Loucy (cell line): ENCODE results near the gene C10orf143.

Experiments
- H2AFZ ChIP-seq: fragments of 200-600 bp; sonication (generic); 2 replicates; pipeline ENCODE4 v1.6.0; 2016; ENCODE audit warnings: antibody characterized with exemption, mild to moderate bottlenecking, low read length, moderate library complexity
- H3F3A ChIP-seq: fragments of 200-600 bp; 2 replicates; pipeline ENCODE4 v1.6.0; 2016; ENCODE audit warnings: antibody characterized with exemption, low read depth, mild to moderate bottlenecking
- H3K27me3 ChIP-seq: fragments of 200-600 bp; sonication (generic); 2 replicates; pipeline ENCODE4 v1.6.1; 2014; ENCODE audit warnings: low read length, mild to moderate bottlenecking; ENCODE audit not compliant: insufficient read depth, poor library complexity, severe bottlenecking
- H3K36me3 ChIP-seq: fragments of 200-600 bp; sonication (generic); 2 replicates; pipeline ENCODE4 v1.6.1; 2016; ENCODE audit warnings: low read length; ENCODE audit not compliant: insufficient read depth
- H3K4me1 ChIP-seq: fragments of 200-600 bp; sonication (generic); 2 replicates; pipeline ENCODE4 v1.5.1; 2014; ENCODE audit warnings: low read length, mild to moderate bottlenecking; ENCODE audit not compliant: insufficient read depth, poor library complexity, severe bottlenecking
- H3K4me2 ChIP-seq: fragments of 200-600 bp; sonication (generic); 2 replicates; pipeline ENCODE4 v1.6.0; 2014; ENCODE audit warnings: antibody characterized with exemption, low read length, low read depth, mild to moderate bottlenecking; ENCODE audit not compliant: poor library complexity, severe bottlenecking
- H3K4me3 ChIP-seq: fragments of 200-600 bp; sonication (generic); 2 replicates; pipeline ENCODE4 v1.5.1; 2014; ENCODE audit warnings: low read length, mild to moderate bottlenecking, mixed read lengths; ENCODE audit not compliant: poor library complexity, severe bottlenecking
- H3K79me2 ChIP-seq: fragments of 200-600 bp; sonication (generic); 2 replicates; pipeline ENCODE4 v1.6.1; 2014; ENCODE audit warnings: low read length; ENCODE audit not compliant: insufficient read depth
- H3K9ac ChIP-seq: fragments of 200-600 bp; sonication (generic); 2 replicates; pipeline ENCODE4 v1.6.0; 2014; ENCODE audit warnings: mild to moderate bottlenecking, low read depth, low read length, moderate library complexity; ENCODE audit not compliant: poor library complexity, severe bottlenecking
- H3K9me2 ChIP-seq: fragments of 200-600 bp; sonication (generic); replicated peaks from 2 replicates; pipeline ENCODE4 v1.6.1; 2016; ENCODE audit warnings: low read depth, low read length, mixed read lengths
- H3K9me3 ChIP-seq: fragments of 200-600 bp; sonication (generic); 2 replicates; pipeline ENCODE4 v1.6.1; 2014; ENCODE audit warnings: mild to moderate bottlenecking, antibody characterized with exemption, low read length, low read depth; ENCODE audit not compliant: insufficient read depth
- H4K20me1 ChIP-seq: fragments of 200-600 bp; sonication (generic); 2 replicates; pipeline ENCODE4 v1.6.0; 2014; ENCODE audit warnings: antibody characterized with exemption, low read length, mild to moderate bottlenecking; ENCODE audit not compliant: insufficient read depth, poor library complexity, severe bottlenecking
- CTCF ChIP-seq: fragments of 200-600 bp; sonication (generic); conservative IDR thresholded peaks from 2 replicates; pipeline ENCODE4 v1.5.1; 2014; ENCODE audit warnings: mild to moderate bottlenecking, antibody characterized with exemption, low read length
- EZH2phosphoT487 ChIP-seq: fragments of 200-600 bp; IDR thresholded peaks from 2 replicates; pipeline ENCODE4 v1.6.1; 2018; ENCODE audit warnings: antibody characterized with exemption, mild to moderate bottlenecking, moderate library complexity, borderline replicate concordance

Gene C10orf143

GRCh38 chr10:130111852-130112180, 1.2 kb upstream of the C10orf143 start:
- peak overlapping the region; percentile 96 for H3K4me2 ChIP-seq
- no peaks in the 10 kb centered on the region for H4K20me1 ChIP-seq
- H3K9me3 ChIP-seq: no peaks in the 10 kb centered on the region; the same call in 1 of the 2 replicates
- no peaks in the 10 kb centered on the region for H3K27me3 ChIP-seq
- H3K4me3 ChIP-seq: peak overlapping the region; percentile 92
- peak overlapping the region; percentile 83 for H3K9ac ChIP-seq
- H2AFZ ChIP-seq: peak overlapping the region; percentile 74
- H3K36me3 ChIP-seq: no peaks in the 10 kb centered on the region
- H3K9me2 ChIP-seq: no peaks in the 10 kb centered on the region
- H3K4me1 ChIP-seq: peaks cover 20% of the 10 kb centered on the region
- no peaks in the 10 kb centered on the region for H3F3A ChIP-seq
- TF ChIP-seq CTCF (no peak), EZH2phosphoT487 (no peak)
- H3K79me2 ChIP-seq: peaks cover 6% of the 10 kb centered on the region; the same call in 1 of the 2 replicates

GRCh38 chr10:130111113-130111851, 652 bp upstream of the C10orf143 start:
- Histone ChIP-seq H3K9me3 (no peaks in the 10 kb centered on the region; the same call in 1 of the 2 replicates), H3K4me3 (peak overlapping the region; percentile 92), H3K79me2 (peaks cover 6% of the 10 kb centered on the region; the same call in 1 of the 2 replicates), H3K9me2 (no peaks in the 10 kb centered on the region), H2AFZ (peak overlapping the region; percentile 93), H3K27me3 (no peaks in the 10 kb centered on the region), H3K4me2 (peak overlapping the region; percentile 96), H3F3A (no peaks in the 10 kb centered on the region), H3K9ac (peak overlapping the region; percentile 83), H3K36me3 (no peaks in the 10 kb centered on the region), H4K20me1 (no peaks in the 10 kb centered on the region), H3K4me1 (peaks cover 20% of the 10 kb centered on the region)
- no peak for TF ChIP-seq CTCF
- TF ChIP-seq EZH2phosphoT487: no peak

- Histone ChIP-seq H4K20me1 (no peaks in the 10 kb centered on the region), H3K4me2 (peak overlapping the region; percentile 96), H2AFZ (peak overlapping the region; percentile 93), H3K36me3 (no peaks in the 10 kb centered on the region), H3K4me1 (peaks cover 20% of the 10 kb centered on the region), H3F3A (no peaks in the 10 kb centered on the region), H3K79me2 (peaks cover 6% of the 10 kb centered on the region; the same call in 1 of the 2 replicates), H3K27me3 (no peaks in the 10 kb centered on the region), H3K9ac (peak overlapping the region; percentile 83), H3K4me3 (peak overlapping the region; percentile 92), H3K9me3 (no peaks in the 10 kb centered on the region; the same call in 1 of the 2 replicates), H3K9me2 (no peaks in the 10 kb centered on the region)
- TF ChIP-seq CTCF (peak; percentile 83), EZH2phosphoT487 (no peak)
These were observed 809 bp downstream of the C10orf143 start for GRCh38 chr10:130109796-130110245.
